Smooth muscle cell (in vitro differentiated cells): ENCODE data around the gene CFD. TPM values are rescaled to one million over a fixed set of nuclear protein-coding genes. Genes with fewer than 3 reads are reported as not detected.

Experiments used
- DNase-seq: peaks from one replicate; lab custom pipeline; 2025; ENCODE audit not compliant: unreplicated experiment; lab: John Stamatoyannopoulos, UW
- H2AFZ ChIP-seq: fragments of 200-600 bp; sonication (generic); 2 replicates; pipeline ENCODE4 v1.6.0; 2016; ENCODE audit warnings: antibody characterized with exemption, low read depth, mild to moderate bottlenecking
- H3F3A ChIP-seq: fragments of 200-600 bp; sonication (generic); 2 replicates; pipeline ENCODE4 v1.6.0; 2017; ENCODE audit warnings: antibody characterized with exemption, low read depth
- H3K27ac ChIP-seq: fragments of 200-600 bp; sonication (generic); 2 replicates; pipeline ENCODE4 v1.5.1; 2016; ENCODE audit warnings: low read depth, mild to moderate bottlenecking
- H3K27me3 ChIP-seq: fragments of 200-600 bp; sonication (generic); 2 replicates; pipeline ENCODE4 v1.6.1; 2016; ENCODE audit warnings: low read depth, mild to moderate bottlenecking
- H3K36me3 ChIP-seq: fragments of 200-600 bp; sonication (generic); 2 replicates; pipeline ENCODE4 v1.5.1; 2016; ENCODE audit warnings: low read depth
- H3K4me1 ChIP-seq: fragments of 200-600 bp; sonication (generic); 2 replicates; pipeline ENCODE4 v1.5.1; 2016; ENCODE audit warnings: low read depth
- H3K4me2 ChIP-seq: fragments of 200-600 bp; sonication (generic); 2 replicates; pipeline ENCODE4 v1.6.0; 2016; ENCODE audit warnings: mild to moderate bottlenecking
- H3K4me3 ChIP-seq: fragments of 200-600 bp; sonication (generic); 2 replicates; pipeline ENCODE4 v1.5.1; 2016; ENCODE audit warnings: mild to moderate bottlenecking
- H3K79me2 ChIP-seq: fragments of 200-600 bp; sonication (generic); 2 replicates; pipeline ENCODE4 v1.6.0; 2016; ENCODE audit warnings: low read depth, mild to moderate bottlenecking
- H3K9ac ChIP-seq: fragments of 200-600 bp; sonication (generic); 2 replicates; pipeline ENCODE4 v1.6.0; 2016; ENCODE audit warnings: low read depth
- H3K9me3 ChIP-seq: fragments of 200-600 bp; sonication (generic); replicated peaks from 2 replicates; pipeline ENCODE4 v1.5.1; 2016; ENCODE audit warnings: low read depth
- H4K20me1 ChIP-seq: fragments of 200-600 bp; sonication (generic); 2 replicates; pipeline ENCODE4 v1.6.0; 2016; ENCODE audit warnings: low read depth
- WGBS: methylation state at CpG from one replicate; pipeline ENCODE4 v1.1.7; 2016; ENCODE audit warnings: low lambda C conversion rate; 5-methylcytosine and 5-hydroxymethylcytosine counted together
- polyA plus RNA-seq: library from polyadenylated mRNA; unstranded; fragments of >200 nt; fragmentation: Nextera tagmentation; extraction: Ambion mirVana; gene quantifications from 2 replicates; pipeline ENCODE4 v1.2.1, GENCODE V29; 2016
- total RNA-seq: library from RNA; depleted of rRNA; stranded (reverse); fragments of >200 nt; gene quantifications from 2 replicates; pipeline ENCODE4 v1.2.3, GENCODE V29; 2014
- TF ChIP-seq, protein P1 (sequence below): fragments of 200-600 bp; sonication (generic); IDR thresholded peaks from 2 replicates; pipeline ENCODE4 v1.5.1; 2017; ENCODE audit warnings: borderline replicate concordance, mild to moderate bottlenecking, antibody characterized with exemption; ENCODE audit not compliant: insufficient read depth, poor library complexity, severe bottlenecking

Gene CFD
- total and polyA plus RNA-seq, 2 experiments from 2014 or later, result 0.34 TPM; not detected in 1

DNA sequence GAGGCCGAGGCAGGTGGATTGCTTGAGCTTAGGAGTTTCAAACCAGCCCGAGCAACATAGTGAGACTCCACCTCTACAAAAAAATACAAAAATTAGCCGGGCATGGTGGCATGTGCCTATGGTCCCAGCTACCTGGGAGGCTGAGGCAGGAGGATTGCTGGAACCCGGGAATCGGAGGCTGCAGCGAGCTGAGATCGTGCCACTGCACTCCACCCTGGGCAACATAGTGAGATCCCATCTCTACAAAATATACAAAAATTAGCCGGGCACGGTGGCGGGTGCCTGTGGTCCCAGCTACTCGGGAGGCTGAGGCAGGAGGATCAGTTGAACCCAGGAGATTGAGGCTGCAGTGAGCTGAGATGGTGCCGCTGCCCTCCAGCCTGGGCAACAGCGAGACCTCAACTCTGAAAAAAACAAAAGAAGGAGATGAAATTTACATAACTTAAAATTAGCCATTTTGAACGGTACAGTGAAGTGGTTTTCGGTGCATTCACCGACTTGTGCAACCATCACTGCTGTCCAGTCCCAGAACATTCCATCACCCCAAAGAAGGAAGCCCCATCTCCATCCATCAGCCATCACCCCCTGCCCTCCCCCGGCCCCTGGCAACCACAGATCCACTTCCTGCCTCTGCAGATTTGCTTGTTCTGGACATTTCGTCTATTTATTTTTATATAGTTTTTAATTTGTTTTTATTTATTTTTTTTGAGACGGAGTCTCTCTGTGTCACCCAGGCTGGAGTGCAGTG lies 33.4 kb upstream of the CFD start:
- Histone ChIP-seq H3F3A (no peaks in the 10 kb centered on the region), H3K4me2 (no peak overlapping the region), H4K20me1 (no peaks in the 10 kb centered on the region), H3K9ac (no peak overlapping the region), H3K4me3 (no peak overlapping the region), H3K9me3 (no peaks in the 10 kb centered on the region), H3K36me3 (no peaks in the 10 kb centered on the region), H2AFZ (no peak overlapping the region), H3K4me1 (peaks cover 5% of the 10 kb centered on the region), H3K27ac (no peak overlapping the region), H3K79me2 (no peaks in the 10 kb centered on the region), H3K27me3 (no peaks in the 10 kb centered on the region)
- WGBS, result 93% methylated on average over 19 of the region's 19 CpGs
- TF ChIP-seq, protein P1, sequence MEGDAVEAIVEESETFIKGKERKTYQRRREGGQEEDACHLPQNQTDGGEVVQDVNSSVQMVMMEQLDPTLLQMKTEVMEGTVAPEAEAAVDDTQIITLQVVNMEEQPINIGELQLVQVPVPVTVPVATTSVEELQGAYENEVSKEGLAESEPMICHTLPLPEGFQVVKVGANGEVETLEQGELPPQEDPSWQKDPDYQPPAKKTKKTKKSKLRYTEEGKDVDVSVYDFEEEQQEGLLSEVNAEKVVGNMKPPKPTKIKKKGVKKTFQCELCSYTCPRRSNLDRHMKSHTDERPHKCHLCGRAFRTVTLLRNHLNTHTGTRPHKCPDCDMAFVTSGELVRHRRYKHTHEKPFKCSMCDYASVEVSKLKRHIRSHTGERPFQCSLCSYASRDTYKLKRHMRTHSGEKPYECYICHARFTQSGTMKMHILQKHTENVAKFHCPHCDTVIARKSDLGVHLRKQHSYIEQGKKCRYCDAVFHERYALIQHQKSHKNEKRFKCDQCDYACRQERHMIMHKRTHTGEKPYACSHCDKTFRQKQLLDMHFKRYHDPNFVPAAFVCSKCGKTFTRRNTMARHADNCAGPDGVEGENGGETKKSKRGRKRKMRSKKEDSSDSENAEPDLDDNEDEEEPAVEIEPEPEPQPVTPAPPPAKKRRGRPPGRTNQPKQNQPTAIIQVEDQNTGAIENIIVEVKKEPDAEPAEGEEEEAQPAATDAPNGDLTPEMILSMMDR, result no peak
- DNase-seq, result no peak

- no peak overlapping the region for H3K27ac ChIP-seq
- H3K27me3 ChIP-seq, result no peaks in the 10 kb centered on the region
- no peak overlapping the region for H3K4me2 ChIP-seq
- H3K9ac ChIP-seq, result no peak overlapping the region
- H3K79me2 ChIP-seq, result no peaks in the 10 kb centered on the region
- H3K9me3 ChIP-seq, result no peaks in the 10 kb centered on the region
- no peak overlapping the region for H3K4me3 ChIP-seq
- no peak for DNase-seq
- 94% methylated on average over 11 of the region's 11 CpGs for WGBS
- no peaks in the 10 kb centered on the region for H3K36me3 ChIP-seq
- H3F3A ChIP-seq, result no peaks in the 10 kb centered on the region
- no peak overlapping the region for H2AFZ ChIP-seq
- peaks cover 5% of the 10 kb centered on the region for H3K4me1 ChIP-seq
- TF ChIP-seq, protein P1, result no peak
- H4K20me1 ChIP-seq, result no peaks in the 10 kb centered on the region
Measured at GRCh38 chr19:827314-827709, 32.2 kb upstream of the CFD start.

DNA sequence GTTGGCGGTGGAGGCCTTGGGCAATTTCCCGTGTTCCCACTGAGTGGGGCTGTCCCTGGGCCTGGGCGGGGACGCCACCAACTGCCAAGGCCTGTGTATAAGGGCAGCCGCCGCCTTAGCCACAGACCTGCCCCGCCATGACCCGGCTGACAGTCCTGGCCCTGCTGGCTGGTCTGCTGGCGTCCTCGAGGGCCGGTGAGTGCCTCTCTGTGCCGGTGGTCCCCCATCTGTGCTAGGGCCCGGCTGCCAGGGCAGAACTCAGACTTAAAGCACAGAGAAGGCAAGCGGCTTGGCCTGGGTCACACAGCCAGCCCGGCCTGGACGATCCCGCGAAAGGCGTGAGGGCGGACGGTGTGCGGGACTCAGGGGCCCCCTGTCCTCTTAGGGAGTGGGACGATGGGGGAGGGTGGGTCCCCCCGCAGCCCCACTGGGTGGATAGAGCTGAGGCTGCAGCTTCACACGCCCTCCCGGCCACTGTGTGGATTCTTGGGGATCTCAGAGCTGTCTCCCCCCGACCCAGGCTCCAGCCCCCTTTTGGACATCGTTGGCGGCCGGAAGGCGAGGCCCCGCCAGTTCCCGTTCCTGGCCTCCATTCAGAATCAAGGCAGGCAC lies 31.6 kb upstream of the CFD start, which contains the start of gene AZU1:
TSS of gene AZU1 (plus strand) at position 128 of the 612 bp plus-strand sequence. CDS start at position 138, 10 bp downstream.
- H3K4me1 ChIP-seq, result peaks cover 5% of the 10 kb centered on the region
- WGBS, result 93% methylated on average over 32 of the region's 33 CpGs
- DNase-seq, result no peak
- TF ChIP-seq, protein P1, result no peak
- no peaks in the 10 kb centered on the region for H3K9me3 ChIP-seq
- no peaks in the 10 kb centered on the region for H3K27me3 ChIP-seq
- no peak within 1 kb of the TSS for H3K4me3 ChIP-seq
- H3K36me3 ChIP-seq, result no peaks in the 10 kb centered on the region
- H3K9ac ChIP-seq, result no peak within 1 kb of the TSS
- H3K79me2 ChIP-seq, result no peaks in the 10 kb centered on the region
- no peaks in the 10 kb centered on the region for H3F3A ChIP-seq
- H4K20me1 ChIP-seq, result no peaks in the 10 kb centered on the region
- no peak within 1 kb of the TSS for H3K4me2 ChIP-seq
- H2AFZ ChIP-seq, result no peak within 1 kb of the TSS
- H3K27ac ChIP-seq, result no peak within 1 kb of the TSS
